G401 (cell line): ENCODE measurements around the gene LY6G6D. TPM values are rescaled to one million over a fixed set of nuclear protein-coding genes. Genes with fewer than 3 reads are reported as not detected.
A peak's percentile ranks its signal among the peaks of the same experiment; 100 is the strongest.

Source experiments
- DNase-seq: peaks from one replicate; pipeline ENCODE4 v3.0.0-alpha.2; 2015; ENCODE audit warnings: low spot score
- in situ Hi-C: cut with HindIII; loops from 2 replicates; pipeline ENCODE4 v1.10.0; 2016; ENCODE audit warnings: low sequenced_read_pairs, mixed read lengths
- total RNA-seq: library from RNA; depleted of rRNA; stranded (reverse); fragments of >200 nt; shearing (Covaris generic); gene quantifications from 2 replicates; pipeline ENCODE4 v1.2.3, GENCODE V29; 2014

Gene LY6G6D
- total RNA-seq, 1 experiment from 2014 or later, result not detected

- in situ Hi-C loops, result no loop called here
- DNase-seq, result no peak
Observed at GRCh38 chr6:31730631-31731086, 15.5 kb downstream of the LY6G6D start.

- in situ Hi-C loops, result no loop called here
- DNase-seq, result no peak
Observed at GRCh38 chr6:31732029-31732428, 16.9 kb downstream of the LY6G6D start.

GRCh38 chr6:31733734-31734133, 18.6 kb downstream of the LY6G6D start:
- no peak for DNase-seq
- in situ Hi-C loops, result no loop called here

GRCh38 chr6:31734247-31734820, 19.2 kb downstream of the LY6G6D start:
- DNase-seq, result no peak
- in situ Hi-C loops, result no loop called here

GRCh38 chr6:31734821-31735406, 19.8 kb downstream of the LY6G6D start:
- DNase-seq, result no peak
- in situ Hi-C loops, result no loop called here

- in situ Hi-C loops, result no loop called here
Observed at GRCh38 chr6:31736021-31736767, 21.0 kb downstream of the LY6G6D start, which contains the start of gene CLIC1. TSS of gene CLIC1 (minus strand) at chr6:31736530. CDS start at chr6:31736300, 230 bp downstream.

GRCh38 chr6:31736768-31737314, 21.7 kb downstream of the LY6G6D start:
- in situ Hi-C loops, result no loop called here
- DNase-seq, result no peak

More at GRCh38 chr6:31736021-31736767, 21.0 kb downstream of the LY6G6D start, which contains the start of gene CLIC1:
- peak; percentile 27 for DNase-seq

- no peak for DNase-seq
- in situ Hi-C loops, result no loop called here
Observed at GRCh38 chr6:31737315-31737990, 22.3 kb downstream of the LY6G6D start.

- peak; percentile 39 for DNase-seq
- in situ Hi-C loops, result no loop called here
Observed at GRCh38 chr6:31737991-31738979, 23.1 kb downstream of the LY6G6D start.

- in situ Hi-C loops, result no loop called here
- peak; percentile 99 for DNase-seq
Observed at GRCh38 chr6:31739639-31740396, 24.7 kb downstream of the LY6G6D start, which contains the start of gene MSH5. TSS of gene MSH5 (plus strand) at chr6:31740005. CDS start at chr6:31740467, 462 bp downstream.

- no peak for DNase-seq
- in situ Hi-C loops, result no loop called here
Observed at GRCh38 chr6:31740397-31741223, 25.5 kb downstream of the LY6G6D start.

- no peak for DNase-seq
- in situ Hi-C loops, result no loop called here
Observed at GRCh38 chr6:31741815-31742214, 26.7 kb downstream of the LY6G6D start.

GRCh38 chr6:31742894-31743293, 27.7 kb downstream of the LY6G6D start:
- in situ Hi-C loops, result no loop called here
- DNase-seq, result no peak

- in situ Hi-C loops, result no loop called here
- DNase-seq, result no peak
Observed at GRCh38 chr6:31744422-31744821, 29.3 kb downstream of the LY6G6D start.

GRCh38 chr6:31749301-31750036, 34.3 kb downstream of the LY6G6D start:
- in situ Hi-C loops, result no loop called here
- no peak for DNase-seq

- no peak for DNase-seq
- in situ Hi-C loops, result no loop called here
Observed at GRCh38 chr6:31750411-31751022, 35.4 kb downstream of the LY6G6D start.
